ENCODE results near the gene IGF2R. TPM values are rescaled to one million over a fixed set of nuclear protein-coding genes. Genes with fewer than 3 reads are reported as not detected.

IGF2R gene
- total and polyA plus RNA-seq, 9 donors, result 29.3 to 116 (median 49.2) TPM

DNA sequence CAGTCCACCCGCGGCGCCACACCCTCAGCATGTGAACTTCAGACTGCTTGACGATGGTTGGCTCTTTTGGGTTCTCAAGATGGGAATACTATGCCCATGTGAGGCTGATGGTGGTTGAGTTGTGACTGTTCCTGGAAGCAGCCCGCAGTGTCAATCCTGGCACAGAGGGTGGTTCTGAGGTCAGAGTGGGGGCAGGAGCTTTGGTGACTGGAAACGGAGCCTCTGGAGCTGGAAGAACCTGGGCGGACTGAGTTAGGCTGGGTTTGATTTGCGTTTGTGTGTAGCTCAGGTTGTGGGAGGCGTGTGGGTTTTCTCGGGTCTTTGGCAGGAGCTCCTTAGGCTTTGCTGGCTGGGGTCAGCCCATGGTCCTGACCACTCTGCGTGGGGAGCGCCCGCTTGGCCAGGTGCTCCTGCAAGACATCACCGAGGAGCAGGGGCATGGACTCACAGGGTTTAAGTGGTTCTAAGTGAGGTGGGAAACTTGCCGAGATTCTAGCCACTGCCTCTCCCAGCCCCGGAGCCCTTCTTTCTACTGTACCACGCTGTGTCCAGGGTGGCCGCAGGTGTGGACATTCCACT, 115.4 kb downstream of the IGF2R start:
- H3K27ac ChIP-seq, result no peak overlapping the region
- WGBS, 3 donors, result 82 to 87% (median 86%) methylated on average over 17 to 18 of the region's 18 CpGs
- no peak overlapping the region for H3K4me3 ChIP-seq
- intact Hi-C loops (cut with DNase I), result loop anchor here in 2 of 4 donors (10.0 kb wide), 2 partner anchors 219 to 371 kb away; no protein-coding TSS in a partner anchor
- H3K4me1 ChIP-seq (ENCODE audit: insufficient read depth), result no peaks in the 10 kb centered on the region
- no peaks in the 10 kb centered on the region for H3K36me3 ChIP-seq
- H3K9me3 ChIP-seq, result no peaks in the 10 kb centered on the region
- TF ChIP-seq EP300 (IDR thresholded peaks at IDR 0.05) (no peak), POLR2A (IDR thresholded peaks at IDR 0.05) (no peak)
- TF ChIP-seq, protein P1, sequence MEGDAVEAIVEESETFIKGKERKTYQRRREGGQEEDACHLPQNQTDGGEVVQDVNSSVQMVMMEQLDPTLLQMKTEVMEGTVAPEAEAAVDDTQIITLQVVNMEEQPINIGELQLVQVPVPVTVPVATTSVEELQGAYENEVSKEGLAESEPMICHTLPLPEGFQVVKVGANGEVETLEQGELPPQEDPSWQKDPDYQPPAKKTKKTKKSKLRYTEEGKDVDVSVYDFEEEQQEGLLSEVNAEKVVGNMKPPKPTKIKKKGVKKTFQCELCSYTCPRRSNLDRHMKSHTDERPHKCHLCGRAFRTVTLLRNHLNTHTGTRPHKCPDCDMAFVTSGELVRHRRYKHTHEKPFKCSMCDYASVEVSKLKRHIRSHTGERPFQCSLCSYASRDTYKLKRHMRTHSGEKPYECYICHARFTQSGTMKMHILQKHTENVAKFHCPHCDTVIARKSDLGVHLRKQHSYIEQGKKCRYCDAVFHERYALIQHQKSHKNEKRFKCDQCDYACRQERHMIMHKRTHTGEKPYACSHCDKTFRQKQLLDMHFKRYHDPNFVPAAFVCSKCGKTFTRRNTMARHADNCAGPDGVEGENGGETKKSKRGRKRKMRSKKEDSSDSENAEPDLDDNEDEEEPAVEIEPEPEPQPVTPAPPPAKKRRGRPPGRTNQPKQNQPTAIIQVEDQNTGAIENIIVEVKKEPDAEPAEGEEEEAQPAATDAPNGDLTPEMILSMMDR (IDR thresholded peaks at IDR 0.05), result no peak
- H3K27me3 ChIP-seq, result no peaks in the 10 kb centered on the region
- no peak for DNase-seq

DNA sequence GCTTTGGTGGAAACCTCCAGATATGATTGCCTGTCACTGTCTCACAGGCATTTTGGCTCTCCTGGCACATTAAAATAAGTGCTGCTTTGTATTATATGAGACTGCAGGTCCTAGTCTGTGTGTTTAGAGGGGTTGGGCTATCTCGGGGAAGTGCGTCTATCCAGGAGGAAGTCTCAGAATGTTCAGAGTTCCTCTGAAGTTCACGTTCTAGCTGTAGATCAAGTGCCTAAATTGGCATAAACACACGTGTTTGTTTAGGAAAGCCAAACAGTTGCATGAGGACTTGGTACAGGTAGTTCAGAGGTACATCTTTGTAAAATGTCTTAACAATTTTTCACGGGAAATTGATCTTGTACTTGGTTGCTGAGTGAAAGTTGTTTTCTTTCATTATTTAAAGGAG, 116.3 kb downstream of the IGF2R start:
- Histone ChIP-seq H3K36me3 (no peaks in the 10 kb centered on the region), H3K27me3 (no peaks in the 10 kb centered on the region), H3K4me3 (no peak overlapping the region), H3K9me3 (no peaks in the 10 kb centered on the region), H3K27ac (no peak overlapping the region), H3K4me1 (ENCODE audit: insufficient read depth) (no peaks in the 10 kb centered on the region)
- TF ChIP-seq POLR2A (IDR thresholded peaks at IDR 0.05), result no peak
- no peak for TF ChIP-seq EP300 (IDR thresholded peaks at IDR 0.05)
- TF ChIP-seq, protein P1 (IDR thresholded peaks at IDR 0.05), result no peak
- 72 to 81% (median 77%) methylated on average over 5 of the region's 5 CpGs for WGBS, 3 donors
- intact Hi-C loops (cut with DNase I), result loop anchor here in 3 of 4 donors (5.0 to 10.0 kb wide), 4 partner anchors 220 to 447 kb away; no protein-coding TSS in a partner anchor
- no peak for DNase-seq

DNA sequence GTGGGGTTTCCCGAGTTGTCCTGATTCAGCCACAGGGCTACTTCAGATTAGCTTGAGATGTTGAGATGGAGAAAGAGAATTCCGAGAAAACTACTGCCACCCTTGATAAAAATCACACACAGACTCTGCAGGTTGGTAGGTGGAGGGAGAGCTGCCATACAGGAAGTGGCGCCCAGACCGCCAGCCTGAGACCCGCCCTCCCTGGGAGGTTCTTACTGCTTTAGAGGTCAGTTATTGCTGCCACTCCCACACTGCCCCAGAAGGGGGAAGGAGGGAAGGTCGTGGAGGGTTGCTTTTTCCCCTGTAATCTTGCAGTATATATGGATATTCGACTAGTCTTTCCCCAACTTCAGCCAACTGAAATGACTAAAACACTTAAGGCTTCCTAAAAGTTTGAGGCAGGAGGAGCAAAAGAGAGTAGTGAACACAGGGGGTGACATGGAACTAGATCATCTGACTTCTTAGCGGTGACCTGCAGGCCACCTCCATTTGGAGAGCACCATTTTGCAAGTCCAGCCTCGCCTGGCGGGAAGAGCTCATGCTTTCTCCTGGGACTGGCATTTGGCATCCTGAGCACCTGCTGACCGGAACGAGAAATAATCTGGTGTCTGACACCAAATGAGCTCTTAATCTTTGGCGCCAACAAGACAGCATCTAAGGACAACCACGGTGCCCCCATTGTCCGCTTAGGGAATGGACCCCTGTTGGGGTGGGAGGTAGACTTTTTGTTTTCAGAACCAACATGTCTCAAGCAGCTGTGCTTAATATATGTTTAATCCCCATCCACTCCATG, 117.0 kb downstream of the IGF2R start:
- Histone ChIP-seq H3K27ac (no peak overlapping the region), H3K27me3 (no peaks in the 10 kb centered on the region), H3K4me1 (ENCODE audit: insufficient read depth) (no peaks in the 10 kb centered on the region), H3K4me3 (no peak overlapping the region), H3K36me3 (no peaks in the 10 kb centered on the region), H3K9me3 (no peaks in the 10 kb centered on the region)
- intact Hi-C loops (cut with DNase I), result loop anchor here in 3 of 4 donors (5.0 to 10.0 kb wide), 4 partner anchors 221 to 446 kb away; no protein-coding TSS in a partner anchor
- DNase-seq, result no peak
- WGBS, 3 donors, result 86 to 87% (median 86%) methylated on average over 15 of the region's 15 CpGs
- TF ChIP-seq, protein P1 (IDR thresholded peaks at IDR 0.05), result no peak
- no peak for TF ChIP-seq EP300 (IDR thresholded peaks at IDR 0.05)
- no peak for TF ChIP-seq POLR2A (IDR thresholded peaks at IDR 0.05)

DNA sequence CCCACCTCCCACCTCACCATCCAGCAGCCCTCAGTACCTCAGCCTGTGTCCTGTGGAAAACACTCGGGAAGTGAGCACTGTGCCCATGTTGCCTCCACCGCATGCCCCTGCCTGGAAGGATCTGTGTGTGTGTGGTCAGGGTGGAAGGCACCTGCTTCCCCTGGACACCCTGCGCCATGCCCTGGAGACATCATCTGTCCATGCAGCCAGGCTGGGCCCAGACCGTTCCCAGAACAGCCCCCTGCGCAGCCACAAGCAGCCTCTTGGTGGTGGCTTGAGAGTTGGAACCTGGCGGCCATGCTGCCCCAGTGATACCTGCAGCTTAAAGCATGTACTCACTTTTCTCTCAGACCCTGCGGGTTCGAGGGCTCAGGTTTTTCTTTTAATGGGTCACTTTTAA, 117.9 kb downstream of the IGF2R start:
- intact Hi-C loops (cut with DNase I), result loop anchor here in 3 of 4 donors (5.0 to 10.0 kb wide), 4 partner anchors 222 to 446 kb away; no protein-coding TSS in a partner anchor
- H3K36me3 ChIP-seq, result no peaks in the 10 kb centered on the region
- no peak overlapping the region for H3K4me3 ChIP-seq
- WGBS, 3 donors, result 81 to 91% (median 90%) methylated on average over 8 of the region's 8 CpGs
- TF ChIP-seq EP300 (IDR thresholded peaks at IDR 0.05) (no peak), POLR2A (IDR thresholded peaks at IDR 0.05) (no peak)
- TF ChIP-seq, protein P1 (IDR thresholded peaks at IDR 0.05), result no peak
- no peaks in the 10 kb centered on the region for H3K4me1 ChIP-seq (ENCODE audit: insufficient read depth)
- H3K27me3 ChIP-seq, result no peaks in the 10 kb centered on the region
- H3K9me3 ChIP-seq, result no peaks in the 10 kb centered on the region
- DNase-seq, result no peak
- no peak overlapping the region for H3K27ac ChIP-seq
